Activated gamma-delta T cell treated with anti-CD3 and anti-CD28 coated beads, Interleukin-2, amount 50 U/mL, for 16 hours (primary cell): ENCODE data around the gene CSE1L.
"Not testable (repeated sequence)": the region's sequence is repeated elsewhere in the genome, so short reads cannot be mapped to it uniquely, and the experiment has no call there.

Experiments used
- DNase-seq: peaks from one replicate; pipeline ENCODE4 v3.0.0-alpha.2; 2020; ENCODE audit warnings: low read depth

The CSE1L gene, protein sequence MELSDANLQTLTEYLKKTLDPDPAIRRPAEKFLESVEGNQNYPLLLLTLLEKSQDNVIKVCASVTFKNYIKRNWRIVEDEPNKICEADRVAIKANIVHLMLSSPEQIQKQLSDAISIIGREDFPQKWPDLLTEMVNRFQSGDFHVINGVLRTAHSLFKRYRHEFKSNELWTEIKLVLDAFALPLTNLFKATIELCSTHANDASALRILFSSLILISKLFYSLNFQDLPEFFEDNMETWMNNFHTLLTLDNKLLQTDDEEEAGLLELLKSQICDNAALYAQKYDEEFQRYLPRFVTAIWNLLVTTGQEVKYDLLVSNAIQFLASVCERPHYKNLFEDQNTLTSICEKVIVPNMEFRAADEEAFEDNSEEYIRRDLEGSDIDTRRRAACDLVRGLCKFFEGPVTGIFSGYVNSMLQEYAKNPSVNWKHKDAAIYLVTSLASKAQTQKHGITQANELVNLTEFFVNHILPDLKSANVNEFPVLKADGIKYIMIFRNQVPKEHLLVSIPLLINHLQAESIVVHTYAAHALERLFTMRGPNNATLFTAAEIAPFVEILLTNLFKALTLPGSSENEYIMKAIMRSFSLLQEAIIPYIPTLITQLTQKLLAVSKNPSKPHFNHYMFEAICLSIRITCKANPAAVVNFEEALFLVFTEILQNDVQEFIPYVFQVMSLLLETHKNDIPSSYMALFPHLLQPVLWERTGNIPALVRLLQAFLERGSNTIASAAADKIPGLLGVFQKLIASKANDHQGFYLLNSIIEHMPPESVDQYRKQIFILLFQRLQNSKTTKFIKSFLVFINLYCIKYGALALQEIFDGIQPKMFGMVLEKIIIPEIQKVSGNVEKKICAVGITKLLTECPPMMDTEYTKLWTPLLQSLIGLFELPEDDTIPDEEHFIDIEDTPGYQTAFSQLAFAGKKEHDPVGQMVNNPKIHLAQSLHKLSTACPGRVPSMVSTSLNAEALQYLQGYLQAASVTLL

GRCh38 chr20:49046087-49046900 is at the start of gene CSE1L:
CSE1L (plus strand) TSS chr20:49046312; CDS start chr20:49058464, 12,152 bp downstream.
- peak; percentile 90 for DNase-seq

DNA sequence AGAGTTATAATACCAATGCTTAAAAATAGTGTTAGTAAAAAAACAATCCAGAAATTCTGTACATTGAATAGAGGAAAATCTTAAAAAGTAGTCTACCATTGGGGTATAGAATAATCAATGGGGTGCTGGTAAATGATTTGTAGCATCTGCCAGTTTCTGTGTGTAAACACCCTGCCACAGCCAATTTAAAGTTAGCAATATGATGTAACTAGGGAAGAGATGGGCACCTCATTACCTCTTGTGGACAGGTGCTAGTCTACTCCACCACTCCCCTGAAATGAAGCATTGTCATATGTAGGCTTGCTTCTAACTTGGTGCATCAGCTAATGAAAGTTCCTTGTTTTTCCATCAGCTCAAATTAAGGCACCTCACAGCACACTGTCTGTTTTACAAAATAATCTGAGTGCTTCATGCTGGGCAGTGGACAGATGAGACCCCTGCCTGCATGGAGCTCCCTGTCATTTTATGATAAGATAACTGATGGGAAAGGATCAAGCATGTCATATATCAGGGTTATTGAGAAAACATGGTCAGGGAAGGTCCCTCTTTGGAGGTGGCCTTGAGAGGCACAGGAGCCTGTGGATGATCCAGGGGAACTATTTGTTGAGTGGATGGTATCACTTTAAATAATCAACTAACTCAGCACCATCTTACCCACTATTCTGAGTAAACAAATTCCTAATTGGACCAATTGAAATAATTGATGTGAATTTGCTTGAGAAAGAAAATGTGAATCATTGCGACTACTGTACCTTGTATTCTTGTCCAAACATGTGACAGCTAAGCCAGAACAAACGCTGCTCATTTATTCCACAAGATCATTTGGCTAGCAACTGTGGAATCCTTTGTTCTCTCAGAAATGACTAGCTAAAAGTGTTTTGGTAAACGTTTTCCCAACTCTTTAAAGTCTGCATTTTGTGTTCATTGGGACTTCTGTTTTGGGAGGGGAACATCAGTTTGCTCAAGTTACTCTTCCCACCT is 45.9 kb upstream of the CSE1L start:
- DNase-seq: no peak

GRCh38 chr20:49001741-49002140 is 44.4 kb upstream of the CSE1L start:
- DNase-seq: no peak

DNA sequence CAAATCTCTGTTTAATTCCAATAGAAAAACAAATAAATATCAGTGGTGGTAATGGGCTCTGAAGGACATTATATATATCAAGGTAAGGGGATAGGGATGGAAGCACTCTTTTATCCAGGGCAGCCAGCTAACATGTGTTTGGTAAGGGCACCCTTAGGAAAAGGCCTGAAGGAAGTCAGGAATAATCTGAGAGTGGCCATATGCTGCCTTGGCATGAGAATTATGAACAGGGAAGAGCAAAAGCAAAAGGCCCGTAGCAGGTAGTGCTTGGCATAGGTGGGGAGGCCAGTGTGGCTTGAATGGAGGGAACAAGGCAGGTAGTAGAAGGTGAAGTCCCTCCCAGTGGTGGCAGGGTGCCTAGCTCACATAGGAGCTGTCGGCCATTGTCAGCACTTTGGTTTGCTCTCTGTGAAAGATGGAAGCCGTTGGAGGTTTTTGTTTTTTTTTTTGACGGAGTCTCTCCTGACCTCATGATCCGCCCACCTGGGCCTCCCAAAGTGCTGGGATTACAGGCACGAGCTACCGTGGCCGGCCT is 39.6 kb upstream of the CSE1L start:
- no peak for DNase-seq

DNA sequence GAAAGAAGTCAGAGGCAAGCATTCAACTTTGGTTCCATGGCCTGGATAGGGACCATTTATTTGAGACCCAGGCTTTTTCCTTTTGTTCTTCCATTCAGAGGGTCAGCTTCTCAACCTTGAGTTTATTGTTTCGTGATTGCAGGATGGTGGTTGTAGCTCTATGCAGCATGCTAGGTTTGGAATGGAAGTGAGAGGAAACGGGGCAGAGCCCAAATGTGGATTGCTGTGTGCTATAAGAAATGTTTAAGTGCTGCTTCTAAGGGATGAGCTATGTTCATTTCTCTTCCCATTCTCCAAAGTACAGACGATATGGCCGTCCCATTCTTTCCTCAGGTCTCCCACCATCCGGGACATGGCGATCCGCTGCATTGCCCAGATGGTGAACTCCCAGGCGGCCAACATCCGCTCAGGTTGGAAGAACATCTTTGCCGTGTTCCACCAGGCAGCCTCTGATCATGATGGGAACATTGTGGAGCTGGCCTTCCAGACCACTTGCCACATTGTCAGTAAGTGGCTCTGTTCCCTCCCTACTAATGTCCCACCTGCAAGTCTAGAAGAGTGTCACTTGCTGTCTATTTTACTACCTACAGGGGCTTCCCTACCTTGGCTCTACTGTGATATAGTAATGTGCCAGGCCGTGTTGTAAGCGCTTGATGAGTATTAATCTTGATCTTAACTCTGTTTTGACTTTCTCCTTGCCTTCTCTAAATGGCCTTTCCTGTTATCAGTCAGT is 36.0 kb upstream of the CSE1L start:
- DNase-seq: no peak

GRCh38 chr20:49024220-49024619 is 21.9 kb upstream of the CSE1L start:
- no peak for DNase-seq

- DNase-seq: not testable (repeated sequence)
These were observed 17.9 kb upstream of the CSE1L start for GRCh38 chr20:49028177-49028576.

GRCh38 chr20:49028684-49029083 is 17.4 kb upstream of the CSE1L start:
- DNase-seq: no peak

- no peak for DNase-seq
These were observed 16.9 kb upstream of the CSE1L start for GRCh38 chr20:49029203-49029602.

DNA sequence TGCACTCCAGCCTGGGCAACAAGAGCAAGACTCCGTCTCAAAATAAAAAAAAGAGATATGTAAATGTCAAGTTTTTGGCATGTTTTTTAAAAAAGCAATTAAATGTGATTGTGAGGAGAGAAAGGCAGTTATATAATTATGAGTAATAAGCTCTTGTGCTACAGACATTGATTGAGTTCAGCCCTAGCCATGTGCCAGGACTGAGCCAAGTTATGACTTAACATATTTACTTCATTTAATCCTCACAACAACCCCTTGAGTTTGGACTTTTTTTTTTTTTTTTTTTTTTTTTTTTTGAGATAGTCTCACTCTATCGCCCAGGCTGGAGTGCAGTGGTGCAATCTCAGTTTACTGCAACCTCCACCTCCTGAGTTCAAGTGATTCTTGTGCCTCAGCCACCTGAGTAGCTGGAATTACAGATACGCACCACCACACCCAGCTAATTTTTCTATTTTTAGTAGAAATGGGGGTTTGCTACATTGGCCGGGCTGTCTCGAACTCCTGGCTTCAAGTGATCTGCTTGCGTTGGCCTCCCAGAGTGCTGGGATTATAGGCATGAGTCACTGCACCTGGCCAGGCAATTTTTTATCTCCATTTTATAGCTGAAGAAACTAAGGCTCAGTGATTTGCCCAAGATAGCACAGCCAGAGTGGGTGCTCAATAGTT is 15.0 kb upstream of the CSE1L start:
- DNase-seq: no peak

- DNase-seq: no peak
These were observed 13.7 kb upstream of the CSE1L start for GRCh38 chr20:49032455-49032854.

GRCh38 chr20:49034070-49034732 is 11.9 kb upstream of the CSE1L start:
- DNase-seq: no peak

DNA sequence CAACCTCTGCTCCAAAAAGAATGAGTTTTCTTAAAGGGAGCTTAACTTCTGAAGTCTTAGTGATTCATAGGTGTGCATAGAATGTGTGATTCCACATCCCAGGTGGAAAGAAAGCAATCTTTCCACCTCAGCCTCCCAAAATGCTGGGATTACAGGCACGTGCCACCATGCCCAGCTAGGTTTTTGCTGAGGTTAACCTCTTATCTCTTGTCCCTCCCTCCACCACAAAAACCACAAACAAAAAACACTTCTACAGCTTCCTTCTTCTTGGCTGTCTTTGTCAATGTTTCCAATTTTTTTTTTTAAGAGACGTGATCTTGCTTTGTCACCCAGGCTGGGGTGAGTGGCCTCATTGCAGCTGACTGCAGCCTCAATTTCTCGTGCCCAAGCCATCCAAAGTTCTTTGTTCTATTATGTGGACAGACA is 8.1 kb upstream of the CSE1L start:
- peak; percentile 3 for DNase-seq

DNA sequence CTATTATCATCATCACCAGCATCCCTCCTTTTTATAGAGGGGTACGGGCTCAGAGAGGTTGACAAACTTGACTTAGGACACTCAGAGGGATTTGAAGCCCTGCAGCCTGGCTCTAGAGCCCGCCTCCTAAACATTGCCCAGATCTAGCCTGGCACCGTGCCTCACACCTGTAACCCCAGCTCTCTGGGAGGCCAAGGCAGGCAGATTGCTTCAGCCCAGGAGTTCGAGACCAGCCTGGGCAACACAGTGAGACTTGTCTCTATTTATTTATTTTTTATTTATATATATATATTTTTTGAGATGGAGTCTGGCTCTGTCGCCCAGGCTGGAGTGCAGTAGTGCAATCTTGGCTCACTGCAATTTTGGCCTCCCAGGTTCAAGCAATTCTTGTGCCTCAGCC is 6.3 kb upstream of the CSE1L start:
- no peak for DNase-seq

DNA sequence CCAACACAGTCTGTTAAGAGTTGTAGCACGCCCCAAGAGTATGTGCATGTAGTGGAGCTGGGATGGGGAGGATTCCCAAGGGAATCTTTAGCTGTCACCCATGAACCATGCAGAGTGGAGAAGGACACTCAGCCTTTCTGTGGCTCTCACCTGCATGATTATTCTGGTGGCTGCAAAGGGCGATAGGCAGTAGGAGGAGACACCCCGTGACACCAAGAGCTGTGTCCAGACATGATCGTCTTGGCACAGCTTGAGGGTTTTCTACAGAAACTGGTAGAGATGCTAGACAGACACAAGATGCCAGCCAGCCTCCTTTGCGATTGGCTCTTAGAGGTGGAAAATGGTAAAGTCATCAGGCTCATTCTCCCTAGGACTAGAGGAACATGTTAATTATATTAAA is 3.1 kb upstream of the CSE1L start:
- DNase-seq: no peak

DNA sequence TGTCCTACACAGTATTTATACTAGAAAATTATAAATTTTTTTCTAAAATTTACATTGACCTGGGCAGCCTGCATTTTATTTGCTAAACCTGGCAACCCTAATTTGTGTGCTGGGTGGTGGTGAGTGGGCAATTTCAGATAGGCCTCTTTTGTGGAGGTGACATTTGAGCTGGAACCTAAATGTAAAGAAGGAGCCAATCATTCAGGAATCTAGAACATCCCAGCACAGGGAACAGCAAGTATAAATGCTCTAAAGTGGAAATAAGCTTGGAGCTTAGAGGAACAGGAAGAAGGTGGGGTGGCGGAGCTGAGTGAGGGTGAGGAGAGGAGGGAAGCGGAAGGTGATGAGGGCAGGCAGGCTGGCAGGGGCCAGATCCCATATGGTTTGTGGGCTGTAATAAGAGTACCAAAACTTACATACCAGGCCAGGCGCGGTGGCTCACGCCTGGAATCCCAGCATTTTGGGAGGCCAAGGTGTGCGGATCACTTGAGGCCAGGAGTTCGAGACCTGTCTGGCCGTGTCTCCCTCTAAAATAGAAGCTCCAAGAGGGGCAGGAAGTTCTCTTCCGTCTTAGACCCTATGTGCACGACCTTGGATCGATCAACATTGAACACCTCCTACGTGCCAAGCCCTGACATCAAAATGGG is 549 bp upstream of the CSE1L start:
- no peak for DNase-seq

- no peak for DNase-seq
These were observed 6.2 kb downstream of the CSE1L start for GRCh38 chr20:49052334-49052733.

- DNase-seq: no peak
These were observed 8.0 kb downstream of the CSE1L start for GRCh38 chr20:49054056-49054643.
